Activated naive CD4-positive, alpha-beta T cell treated with anti-CD3 and anti-CD28 coated beads, Interleukin-2, amount 50 U/mL, for 16 hours (primary cell): ENCODE data around the gene KCNK6.
"Not testable (repeated sequence)": the region's sequence is repeated elsewhere in the genome, so short reads cannot be mapped to it uniquely, and the experiment has no call there.

Experiments used
- DNase-seq: peaks from one replicate; pipeline ENCODE4 v3.0.0-alpha.2; 2020

Gene KCNK6

GRCh38 chr19:38362076-38362945 lies 42.7 kb downstream of the KCNK6 start:
- peak; percentile 68 for DNase-seq

- DNase-seq, result not testable (repeated sequence)
Observed at GRCh38 chr19:38362946-38363688, 43.5 kb downstream of the KCNK6 start.

GRCh38 chr19:38367041-38367440 lies 47.4 kb downstream of the KCNK6 start:
- no peak for DNase-seq

- no peak for DNase-seq
Observed at GRCh38 chr19:38369584-38369983, 49.9 kb downstream of the KCNK6 start.

- DNase-seq, result no peak
Observed at GRCh38 chr19:38370299-38370698, 50.7 kb downstream of the KCNK6 start.

- DNase-seq, result no peak
Observed at GRCh38 chr19:38371081-38371480, 51.4 kb downstream of the KCNK6 start.

- DNase-seq, result no peak
Observed at GRCh38 chr19:38373907-38374331, 54.3 kb downstream of the KCNK6 start.

GRCh38 chr19:38374332-38375097 lies 54.9 kb downstream of the KCNK6 start, which contains the start of gene PSMD8:
Gene PSMD8 (plus strand): TSS chr19:38374571. CDS start chr19:38374602, 31 bp downstream.
- peak; percentile 98 for DNase-seq

GRCh38 chr19:38375098-38375493 lies 55.5 kb downstream of the KCNK6 start:
- DNase-seq, result no peak

- no peak for DNase-seq
Observed at GRCh38 chr19:38375748-38376147, 56.1 kb downstream of the KCNK6 start.

GRCh38 chr19:38376576-38376975 lies 56.9 kb downstream of the KCNK6 start:
- DNase-seq, result no peak

- no peak for DNase-seq
Observed at GRCh38 chr19:38377052-38377451, 57.4 kb downstream of the KCNK6 start.

GRCh38 chr19:38378866-38379265 lies 59.2 kb downstream of the KCNK6 start:
- no peak for DNase-seq

GRCh38 chr19:38381138-38381537 lies 61.5 kb downstream of the KCNK6 start:
- no peak for DNase-seq
